Measurements from ENCODE around the gene GRHL1. TPM values are rescaled to one million over a fixed set of nuclear protein-coding genes. Genes with fewer than 3 reads are reported as not detected.
"Not testable (repeated sequence)": the region's sequence is repeated elsewhere in the genome, so short reads cannot be mapped to it uniquely, and the experiment has no call there.

GRHL1 gene
- total RNA-seq, 1 experiment from 2014 or later, result 1.3 TPM

DNA sequence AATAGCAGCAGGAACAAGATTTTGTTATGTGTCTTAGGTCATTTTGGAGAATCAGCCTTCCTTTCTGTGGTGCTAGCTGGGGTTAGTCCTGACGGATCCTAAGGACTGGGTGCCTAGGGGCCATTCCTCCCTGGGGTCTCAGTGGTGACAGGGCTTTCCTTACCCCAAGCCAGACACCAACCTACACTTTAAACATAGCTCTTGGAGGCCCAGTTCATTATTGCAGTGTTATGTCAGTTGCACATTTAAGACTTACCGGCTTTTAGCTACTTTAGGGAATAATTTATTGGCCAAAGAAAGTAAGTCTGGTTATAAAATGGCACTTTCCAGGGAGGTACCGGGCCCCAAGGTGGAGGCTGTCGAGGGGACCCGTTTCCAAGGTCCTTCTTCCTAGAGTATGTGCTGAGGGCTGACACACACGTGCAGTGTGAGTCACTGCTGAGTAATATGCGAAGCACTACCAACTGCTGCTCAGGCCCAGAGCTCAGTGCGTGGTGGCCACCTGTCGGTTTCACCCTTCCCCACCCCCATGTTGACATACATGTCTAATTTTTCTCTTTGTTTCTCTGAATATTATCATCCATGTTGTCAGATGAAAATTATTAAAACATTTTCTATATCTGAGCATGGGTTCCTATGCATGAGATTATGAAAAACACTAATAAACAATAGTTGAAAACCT is 37.0 kb upstream of the GRHL1 start:
- Histone ChIP-seq H3K36me3 (ENCODE audit: insufficient read depth, low read length) (peaks cover 35% of the 10 kb centered on the region), H3K9me2 (replicated peaks; ENCODE audit: insufficient read depth, low read length) (no peaks in the 10 kb centered on the region), H4K20me1 (ENCODE audit: insufficient read depth, low read depth, low read length) (no peaks in the 10 kb centered on the region), H3K79me2 (ENCODE audit: low read length) (0 out of 2 replicates have a peak, but pooled peaks cover 5% of the 10 kb centered on the region), H3K9ac (ENCODE audit: low read length) (no peak overlapping the region), H3K4me3 (ENCODE audit: low read length) (no peak overlapping the region), H2AFZ (ENCODE audit: low read length) (no peak overlapping the region), H3K4me2 (ENCODE audit: low read depth, low read length, poor library complexity, severe bottlenecking) (no peak overlapping the region), H3K9me3 (ENCODE audit: low read length) (no peaks in the 10 kb centered on the region), H3K27me3 (ENCODE audit: low read length) (no peaks in the 10 kb centered on the region), H3K4me1 (ENCODE audit: low read length) (no peaks in the 10 kb centered on the region), H3K27ac (ENCODE audit: low read length) (no peak overlapping the region)
- DNase-seq, result no peak

DNA sequence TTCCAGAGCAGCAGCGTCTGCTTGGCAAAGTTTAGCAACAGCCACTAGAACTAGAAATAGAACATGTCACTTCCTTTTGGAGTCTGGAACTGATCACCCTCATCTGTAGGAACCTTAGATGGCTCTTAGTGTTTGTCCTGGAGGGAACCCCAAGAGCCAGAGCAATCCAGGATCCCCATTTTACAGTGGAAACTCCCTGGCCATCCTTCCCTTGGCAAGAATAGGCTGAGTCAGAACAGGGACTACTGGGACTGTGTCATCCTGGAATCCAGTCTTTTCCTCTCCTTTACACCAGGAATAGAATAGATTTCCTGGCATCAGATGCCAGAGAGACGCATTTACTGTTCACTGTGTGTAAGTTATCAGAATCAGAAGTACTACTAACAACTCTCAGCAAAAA is 33.2 kb upstream of the GRHL1 start:
- Histone ChIP-seq H2AFZ (ENCODE audit: low read length) (no peak overlapping the region), H3K27ac (ENCODE audit: low read length) (no peak overlapping the region), H3K9ac (ENCODE audit: low read length) (no peak overlapping the region), H3K9me3 (ENCODE audit: low read length) (no peaks in the 10 kb centered on the region), H3K4me1 (ENCODE audit: low read length) (no peaks in the 10 kb centered on the region), H3K9me2 (replicated peaks; ENCODE audit: insufficient read depth, low read length) (no peaks in the 10 kb centered on the region), H3K27me3 (ENCODE audit: low read length) (no peaks in the 10 kb centered on the region), H4K20me1 (ENCODE audit: insufficient read depth, low read depth, low read length) (no peaks in the 10 kb centered on the region), H3K4me3 (ENCODE audit: low read length) (no peak overlapping the region), H3K4me2 (ENCODE audit: low read depth, low read length, poor library complexity, severe bottlenecking) (no peak overlapping the region), H3K79me2 (ENCODE audit: low read length) (0 out of 2 replicates have a peak, but pooled peaks cover 3% of the 10 kb centered on the region), H3K36me3 (ENCODE audit: insufficient read depth, low read length) (peaks cover 28% of the 10 kb centered on the region)
- DNase-seq, result no peak

DNA sequence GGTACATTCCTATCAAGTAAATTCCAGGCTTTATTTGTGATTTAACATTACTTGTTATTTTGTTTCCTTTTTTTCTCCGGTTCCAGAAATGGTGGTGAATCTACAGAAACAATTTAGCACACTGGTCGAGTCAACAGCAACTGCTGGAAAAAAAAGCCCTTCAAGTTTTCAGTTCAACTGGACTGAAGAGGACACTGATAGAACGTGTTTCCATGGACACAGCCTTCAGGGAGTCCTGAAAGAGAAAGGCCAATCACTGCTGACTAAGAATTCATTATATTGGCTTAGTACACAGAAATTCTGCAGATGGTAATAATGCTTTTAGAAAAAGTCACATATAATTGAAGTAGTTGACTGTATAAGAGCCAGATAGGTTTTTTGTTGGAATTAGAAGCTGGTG is 32.0 kb upstream of the GRHL1 start:
- H3K36me3 ChIP-seq (ENCODE audit: insufficient read depth, low read length), result peaks cover 21% of the 10 kb centered on the region
- no peaks in the 10 kb centered on the region for H3K4me1 ChIP-seq (ENCODE audit: low read length)
- no peaks in the 10 kb centered on the region for H3K9me2 ChIP-seq (replicated peaks; ENCODE audit: insufficient read depth, low read length)
- no peak overlapping the region for H3K27ac ChIP-seq (ENCODE audit: low read length)
- H3K79me2 ChIP-seq (ENCODE audit: low read length), result 0 out of 2 replicates have a peak, but pooled peaks cover 3% of the 10 kb centered on the region
- no peak overlapping the region for H3K4me3 ChIP-seq (ENCODE audit: low read length)
- no peaks in the 10 kb centered on the region for H4K20me1 ChIP-seq (ENCODE audit: insufficient read depth, low read depth, low read length)
- no peak overlapping the region for H3K4me2 ChIP-seq (ENCODE audit: low read depth, low read length, poor library complexity, severe bottlenecking)
- H3K9me3 ChIP-seq (ENCODE audit: low read length), result no peaks in the 10 kb centered on the region
- H2AFZ ChIP-seq (ENCODE audit: low read length), result no peak overlapping the region
- H3K9ac ChIP-seq (ENCODE audit: low read length), result no peak overlapping the region
- DNase-seq, result no peak
- H3K27me3 ChIP-seq (ENCODE audit: low read length), result no peaks in the 10 kb centered on the region

DNA sequence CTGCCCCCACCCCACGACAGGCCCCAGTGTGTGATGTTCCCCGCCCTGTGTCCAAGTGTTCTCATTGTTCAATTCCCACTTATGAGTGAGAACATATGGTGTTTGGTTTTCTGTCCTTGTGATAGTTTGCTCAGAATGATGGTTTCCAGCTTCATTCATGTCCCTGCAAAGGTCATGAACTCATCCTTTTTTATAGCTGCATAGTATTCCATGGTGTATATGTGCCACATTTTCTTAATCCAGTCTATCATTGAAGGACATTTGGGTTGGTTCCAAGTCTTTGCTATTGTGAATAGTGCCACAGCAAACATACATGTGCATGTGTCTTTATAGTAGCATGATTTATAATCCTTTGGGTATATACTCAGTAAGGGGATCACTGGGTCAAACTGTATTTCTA is 24.5 kb upstream of the GRHL1 start:
- H2AFZ ChIP-seq (ENCODE audit: low read length); H3K4me1 ChIP-seq (ENCODE audit: low read length); H3K79me2 ChIP-seq (ENCODE audit: low read length); DNase-seq; H3K36me3 ChIP-seq (ENCODE audit: insufficient read depth, low read length); H3K27ac ChIP-seq (ENCODE audit: low read length); H3K9ac ChIP-seq (ENCODE audit: low read length); H3K4me3 ChIP-seq (ENCODE audit: low read length); H4K20me1 ChIP-seq (ENCODE audit: insufficient read depth, low read depth, low read length); H3K27me3 ChIP-seq (ENCODE audit: low read length); H3K9me3 ChIP-seq (ENCODE audit: low read length); H3K4me2 ChIP-seq (ENCODE audit: low read depth, low read length, poor library complexity, severe bottlenecking); H3K9me2 ChIP-seq (replicated peaks; ENCODE audit: insufficient read depth, low read length): not testable (repeated sequence)

DNA sequence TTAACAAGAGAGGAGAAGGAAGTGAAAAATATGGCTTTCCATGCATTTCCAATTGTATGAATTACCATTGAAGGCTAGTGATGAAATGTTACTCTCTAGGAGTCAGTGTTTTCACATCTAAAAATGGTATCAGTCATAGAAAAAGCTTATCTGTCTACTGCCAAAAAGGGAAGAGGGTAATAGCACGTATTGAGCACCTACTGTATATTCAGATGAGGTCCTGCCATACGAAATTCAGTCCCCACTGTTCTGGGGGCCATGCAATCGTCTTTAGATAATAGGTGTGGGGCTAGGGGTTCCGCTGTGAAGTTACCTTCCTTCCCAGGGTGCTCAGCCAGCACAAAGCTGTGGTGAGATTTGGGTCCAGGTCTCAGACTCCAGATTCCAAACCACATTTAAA is 14.2 kb upstream of the GRHL1 start:
- no peaks in the 10 kb centered on the region for H3K9me3 ChIP-seq (ENCODE audit: low read length)
- no peak overlapping the region for H3K9ac ChIP-seq (ENCODE audit: low read length)
- H2AFZ ChIP-seq (ENCODE audit: low read length), result no peak overlapping the region
- no peaks in the 10 kb centered on the region for H3K27me3 ChIP-seq (ENCODE audit: low read length)
- no peaks in the 10 kb centered on the region for H3K9me2 ChIP-seq (replicated peaks; ENCODE audit: insufficient read depth, low read length)
- peaks cover 8% of the 10 kb centered on the region; the same call in 1 of the 2 replicates for H3K36me3 ChIP-seq (ENCODE audit: insufficient read depth, low read length)
- no peaks in the 10 kb centered on the region for H4K20me1 ChIP-seq (ENCODE audit: insufficient read depth, low read depth, low read length)
- H3K27ac ChIP-seq (ENCODE audit: low read length), result no peak overlapping the region
- H3K79me2 ChIP-seq (ENCODE audit: low read length), result no peaks in the 10 kb centered on the region
- no peak overlapping the region for H3K4me3 ChIP-seq (ENCODE audit: low read length)
- no peak overlapping the region for H3K4me2 ChIP-seq (ENCODE audit: low read depth, low read length, poor library complexity, severe bottlenecking)
- no peak for DNase-seq
- H3K4me1 ChIP-seq (ENCODE audit: low read length), result no peaks in the 10 kb centered on the region

DNA sequence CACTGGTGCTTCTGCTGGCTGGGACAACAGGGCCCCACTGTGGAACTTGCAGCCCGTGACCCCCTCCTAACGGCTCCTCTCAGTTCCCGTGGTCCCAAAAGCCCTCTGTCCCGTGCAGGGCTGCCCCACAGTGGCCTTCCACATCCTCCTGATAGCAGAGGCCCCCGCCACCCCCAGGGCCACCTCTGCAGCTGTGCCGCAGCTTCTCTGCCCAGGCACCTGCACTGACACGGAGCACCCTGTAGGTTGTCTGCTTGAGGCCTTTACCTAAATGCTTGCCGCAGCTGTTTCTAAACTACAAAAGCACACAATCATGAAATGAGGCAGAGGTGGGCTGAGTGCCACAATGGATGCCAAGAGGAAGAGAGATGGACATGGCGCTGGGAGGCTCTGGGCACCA is 13.5 kb upstream of the GRHL1 start:
- Histone ChIP-seq H3K9me2 (replicated peaks; ENCODE audit: insufficient read depth, low read length) (no peaks in the 10 kb centered on the region), H3K4me1 (ENCODE audit: low read length) (no peaks in the 10 kb centered on the region), H3K27ac (ENCODE audit: low read length) (no peak overlapping the region), H3K4me3 (ENCODE audit: low read length) (no peak overlapping the region), H3K36me3 (ENCODE audit: insufficient read depth, low read length) (peaks cover 8% of the 10 kb centered on the region; the same call in 1 of the 2 replicates), H3K9me3 (ENCODE audit: low read length) (no peaks in the 10 kb centered on the region), H2AFZ (ENCODE audit: low read length) (no peak overlapping the region), H3K9ac (ENCODE audit: low read length) (no peak overlapping the region), H4K20me1 (ENCODE audit: insufficient read depth, low read depth, low read length) (no peaks in the 10 kb centered on the region), H3K27me3 (ENCODE audit: low read length) (no peaks in the 10 kb centered on the region), H3K4me2 (ENCODE audit: low read depth, low read length, poor library complexity, severe bottlenecking) (no peak overlapping the region), H3K79me2 (ENCODE audit: low read length) (no peaks in the 10 kb centered on the region)
- DNase-seq, result no peak

DNA sequence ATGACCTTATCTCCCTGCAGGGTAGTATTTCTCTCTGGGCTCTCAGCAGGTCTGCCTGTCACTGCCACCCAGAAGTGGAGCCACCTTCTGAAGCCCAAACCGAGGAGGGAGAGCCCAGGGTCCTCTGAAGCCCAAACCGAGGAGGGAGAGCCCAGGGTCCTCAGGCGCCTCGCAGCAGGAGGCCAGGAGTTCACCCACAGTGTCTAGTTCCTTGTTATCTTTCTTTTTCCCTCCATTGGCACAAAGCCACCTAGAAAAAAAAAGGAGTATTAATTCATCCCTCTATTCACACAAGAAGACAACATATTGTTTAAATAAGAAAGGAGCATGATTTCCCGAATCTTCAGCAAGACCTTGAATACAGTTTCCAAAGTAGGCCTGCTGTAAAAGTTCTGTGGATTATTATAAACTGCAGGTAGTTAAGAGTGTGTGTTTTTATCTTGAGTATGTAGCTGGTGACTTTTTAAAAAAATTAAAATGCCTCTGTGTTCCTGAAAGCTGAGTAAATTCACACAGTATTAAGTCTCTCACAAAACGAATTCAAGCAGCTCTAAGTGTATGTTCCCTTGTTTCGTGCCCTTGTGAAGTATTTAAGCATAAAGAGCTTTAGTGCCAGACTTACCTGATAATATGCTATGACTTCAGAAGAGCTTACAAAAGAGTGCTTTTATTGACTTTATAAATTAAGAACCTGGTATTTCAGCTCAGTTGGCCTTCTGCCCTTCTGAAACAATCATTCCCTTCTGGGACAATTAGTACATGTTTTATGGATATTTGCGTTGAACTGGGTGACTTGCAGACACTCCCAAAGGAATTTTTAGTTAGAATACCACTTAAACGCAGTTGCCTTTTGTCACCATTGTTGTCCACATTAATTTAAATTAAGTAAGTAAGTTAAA is 11.7 kb upstream of the GRHL1 start:
- H3K9me3 ChIP-seq (ENCODE audit: low read length), result no peaks in the 10 kb centered on the region
- no peak overlapping the region for H3K4me2 ChIP-seq (ENCODE audit: low read depth, low read length, poor library complexity, severe bottlenecking)
- H3K4me3 ChIP-seq (ENCODE audit: low read length), result no peak overlapping the region
- H3K36me3 ChIP-seq (ENCODE audit: insufficient read depth, low read length), result no peaks in the 10 kb centered on the region
- H3K27me3 ChIP-seq (ENCODE audit: low read length), result no peaks in the 10 kb centered on the region
- DNase-seq, result no peak
- H3K27ac ChIP-seq (ENCODE audit: low read length), result no peak overlapping the region
- no peaks in the 10 kb centered on the region for H3K79me2 ChIP-seq (ENCODE audit: low read length)
- H3K4me1 ChIP-seq (ENCODE audit: low read length), result no peaks in the 10 kb centered on the region
- H3K9ac ChIP-seq (ENCODE audit: low read length), result no peak overlapping the region
- H2AFZ ChIP-seq (ENCODE audit: low read length), result no peak overlapping the region
- H4K20me1 ChIP-seq (ENCODE audit: insufficient read depth, low read depth, low read length), result no peaks in the 10 kb centered on the region
- no peaks in the 10 kb centered on the region for H3K9me2 ChIP-seq (replicated peaks; ENCODE audit: insufficient read depth, low read length)

DNA sequence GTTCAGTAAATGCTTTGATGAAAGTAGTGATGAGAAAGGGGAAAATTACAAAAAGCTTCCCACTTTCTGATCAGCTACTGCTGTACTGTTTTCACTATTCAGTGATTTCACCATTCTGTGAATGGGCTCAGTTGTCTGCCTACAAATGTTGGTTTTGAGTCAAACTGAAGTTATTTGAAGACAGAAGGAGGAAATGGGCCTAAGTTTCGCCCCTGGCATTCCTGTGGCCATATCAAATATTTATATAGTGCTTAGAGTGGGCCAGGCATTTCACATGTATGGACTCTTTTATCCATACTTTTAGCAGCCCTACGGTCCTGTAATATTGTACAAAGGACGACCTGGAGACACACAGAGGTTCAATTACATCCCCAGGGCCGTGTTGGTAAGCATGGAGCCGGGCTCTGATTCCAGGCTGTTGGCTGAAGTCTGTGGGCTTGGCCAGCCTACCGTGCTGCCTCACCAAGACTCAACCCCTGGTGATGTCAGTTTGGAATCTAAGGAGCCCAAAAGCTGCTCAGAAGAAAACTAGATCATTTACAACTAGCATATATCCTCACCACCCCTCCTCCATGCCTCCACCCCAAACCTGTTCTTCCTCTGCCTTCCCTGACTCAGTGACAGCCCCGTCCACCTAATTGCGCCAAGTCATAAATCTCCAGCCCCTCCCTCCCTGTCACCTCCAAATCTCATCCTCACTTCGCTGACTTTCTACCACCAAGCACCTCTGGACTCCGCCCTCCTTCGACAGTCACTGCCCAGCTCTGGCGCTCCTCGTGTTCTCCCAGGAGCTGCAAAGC is 10.1 kb upstream of the GRHL1 start:
- Histone ChIP-seq H3K27ac (ENCODE audit: low read length) (no peak overlapping the region), H3K79me2 (ENCODE audit: low read length) (no peaks in the 10 kb centered on the region), H3K4me2 (ENCODE audit: low read depth, low read length, poor library complexity, severe bottlenecking) (no peak overlapping the region), H3K9me2 (replicated peaks; ENCODE audit: insufficient read depth, low read length) (no peaks in the 10 kb centered on the region), H4K20me1 (ENCODE audit: insufficient read depth, low read depth, low read length) (no peaks in the 10 kb centered on the region), H3K9me3 (ENCODE audit: low read length) (no peaks in the 10 kb centered on the region), H2AFZ (ENCODE audit: low read length) (no peak overlapping the region), H3K9ac (ENCODE audit: low read length) (no peak overlapping the region), H3K4me1 (ENCODE audit: low read length) (no peaks in the 10 kb centered on the region), H3K36me3 (ENCODE audit: insufficient read depth, low read length) (no peaks in the 10 kb centered on the region), H3K27me3 (ENCODE audit: low read length) (no peaks in the 10 kb centered on the region), H3K4me3 (ENCODE audit: low read length) (no peak overlapping the region)
- DNase-seq, result no peak

Data from Karpas-422 (cell line).